GM18526 (cell line): ENCODE results near the gene SLC22A31.

Source experiments
- POLR2A ChIP-seq: IDR thresholded peaks from 3 replicates; pipeline ENCODE4 v1.6.1; 2011; ENCODE audit not compliant: insufficient read length; ENCODE audit errors: extremely low read depth

The SLC22A31 gene

DNA sequence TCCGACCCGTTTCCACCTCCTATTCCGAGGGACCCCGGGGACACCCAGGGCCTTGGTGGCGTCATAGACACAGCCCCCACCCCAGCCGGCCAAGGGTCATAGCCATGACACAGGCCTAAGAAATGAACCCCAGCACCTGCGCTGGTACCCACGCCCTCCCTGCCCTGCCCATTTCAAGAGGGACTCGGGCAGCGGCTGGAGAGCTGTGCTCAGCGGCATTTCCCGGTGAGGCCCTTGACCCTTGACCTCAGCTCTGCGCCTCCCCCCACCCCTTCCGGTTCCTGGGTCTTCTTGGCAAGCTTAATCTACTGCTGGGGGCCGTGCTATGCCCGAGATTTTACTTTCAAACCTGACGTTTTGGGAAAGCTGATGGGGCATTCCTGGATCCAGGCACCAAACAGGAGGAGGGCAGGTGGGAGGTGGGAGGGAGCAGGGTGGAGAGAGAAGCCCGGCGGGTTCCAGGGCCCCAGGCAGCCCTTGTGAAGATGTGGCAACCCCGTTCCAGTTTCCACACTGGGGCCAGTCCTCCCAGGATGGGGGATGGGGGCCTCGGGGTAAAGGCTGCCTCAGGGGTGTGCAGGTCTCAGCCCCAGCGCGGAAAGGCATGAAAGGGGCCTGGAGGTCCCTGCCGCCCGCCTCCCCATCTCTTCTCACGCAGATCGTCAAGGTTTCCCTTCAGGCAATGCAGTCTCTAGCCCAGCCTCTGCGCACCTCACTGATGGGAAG lies at the start of gene SLC22A31:
TSS of gene SLC22A31 (minus strand) at position 414 of the 726 bp plus-strand sequence. CDS start at position 378, 36 bp downstream.
- no peak for TF ChIP-seq POLR2A

DNA sequence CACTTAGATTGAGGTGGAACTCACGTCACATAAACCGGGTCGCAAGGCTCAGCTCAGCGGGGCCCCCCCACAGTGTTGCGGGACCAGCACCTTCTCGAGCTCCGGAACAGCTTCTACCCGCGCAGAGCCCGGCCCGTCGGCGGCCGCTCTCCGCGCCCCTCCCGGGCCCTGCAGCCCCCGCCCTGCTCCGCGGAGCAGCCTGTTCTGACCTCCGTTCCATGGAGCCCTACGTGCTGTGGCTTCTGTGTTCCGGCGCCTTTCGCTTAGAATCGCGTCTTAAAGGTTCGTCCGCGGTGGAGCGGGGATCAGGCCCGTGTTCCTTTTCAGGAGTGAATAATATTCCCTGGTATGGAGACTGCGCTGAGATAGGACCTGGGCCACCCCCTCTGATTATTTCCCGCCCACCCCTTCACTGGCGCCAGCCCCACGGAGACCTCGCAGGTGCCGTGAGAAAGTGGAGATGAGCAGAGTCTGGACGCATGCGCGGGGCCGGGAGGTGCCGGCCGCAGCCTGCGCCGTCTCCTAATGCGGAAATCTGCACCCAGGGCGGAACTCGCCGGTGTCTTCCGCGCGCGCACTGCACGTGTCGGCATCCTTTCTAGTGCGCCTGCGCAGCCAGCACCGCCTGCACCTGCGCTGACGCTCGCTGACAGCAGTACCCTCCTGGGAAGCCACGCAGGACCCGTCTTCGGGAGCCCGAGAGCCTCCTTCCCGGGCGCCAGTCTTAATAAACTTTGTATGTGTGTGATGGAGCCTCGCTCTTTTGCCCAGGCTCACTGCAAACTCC lies 48.1 kb upstream of the SLC22A31 start:
- TF ChIP-seq POLR2A, result no peak

DNA sequence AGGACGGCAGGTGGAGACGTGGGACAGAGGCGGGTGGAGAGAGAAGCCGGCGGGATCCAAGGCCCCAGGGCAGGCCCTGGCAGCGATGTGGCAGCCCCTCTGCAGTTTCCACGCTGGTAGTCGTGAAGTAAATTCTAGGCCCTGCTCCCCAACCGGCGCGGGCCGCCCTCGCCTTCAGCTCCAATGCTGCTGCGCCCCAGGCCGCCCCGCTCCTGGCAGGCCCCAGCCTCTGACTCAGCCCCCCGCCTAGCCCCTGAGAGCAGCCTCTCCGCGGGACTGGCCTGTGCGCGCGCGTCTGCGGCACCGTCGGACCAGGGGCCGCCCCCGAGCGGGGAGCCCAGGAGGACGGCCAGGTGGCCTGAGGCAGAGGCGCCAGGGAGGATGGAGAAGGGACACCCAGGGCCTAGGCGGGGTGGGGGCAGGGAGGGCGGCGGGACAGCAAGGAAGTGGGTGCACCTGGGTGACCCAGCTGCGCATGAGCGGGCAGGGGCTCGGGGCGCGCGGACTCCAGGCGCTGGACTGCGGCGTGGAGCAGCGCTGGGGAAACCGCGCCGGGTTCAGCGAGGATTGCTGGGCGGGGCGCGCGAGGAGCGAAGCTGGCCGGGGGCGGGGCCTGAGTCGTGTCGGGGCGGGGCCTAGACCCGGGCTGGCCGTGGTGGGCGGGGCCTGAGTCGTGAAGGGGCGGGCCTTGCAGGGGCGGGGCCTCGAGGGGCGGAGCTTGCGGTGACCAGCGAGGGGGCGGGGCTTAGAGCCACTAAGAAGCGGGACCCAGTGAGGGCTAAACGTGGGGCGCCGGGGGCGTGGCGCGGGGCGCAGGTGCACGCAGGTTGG lies 46.8 kb upstream of the SLC22A31 start:
- TF ChIP-seq POLR2A, result no peak

DNA sequence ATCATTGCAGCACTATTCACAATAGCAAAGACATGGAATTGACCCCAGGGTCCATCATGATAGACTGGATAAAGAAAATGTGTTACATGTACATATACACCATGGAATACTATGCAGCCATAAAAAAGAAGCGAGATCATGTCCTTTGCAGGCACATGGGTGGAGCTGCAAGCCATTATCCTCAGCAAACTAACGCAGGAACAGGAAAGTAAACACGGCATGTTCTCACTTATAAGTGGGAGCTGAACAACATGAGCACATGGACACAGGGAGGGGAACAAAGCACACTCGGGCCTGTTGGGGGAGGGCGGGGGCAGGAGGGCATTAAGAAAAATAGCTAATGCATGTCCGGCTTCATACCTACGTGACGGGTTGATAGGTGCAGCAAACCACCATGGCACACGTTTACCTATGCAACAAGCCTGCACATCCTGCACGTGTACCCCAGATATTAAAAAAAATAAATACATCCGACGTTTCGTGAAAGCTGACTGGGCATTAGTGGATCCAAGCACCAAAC lies 46.1 kb upstream of the SLC22A31 start:
- TF ChIP-seq POLR2A, result no peak

DNA sequence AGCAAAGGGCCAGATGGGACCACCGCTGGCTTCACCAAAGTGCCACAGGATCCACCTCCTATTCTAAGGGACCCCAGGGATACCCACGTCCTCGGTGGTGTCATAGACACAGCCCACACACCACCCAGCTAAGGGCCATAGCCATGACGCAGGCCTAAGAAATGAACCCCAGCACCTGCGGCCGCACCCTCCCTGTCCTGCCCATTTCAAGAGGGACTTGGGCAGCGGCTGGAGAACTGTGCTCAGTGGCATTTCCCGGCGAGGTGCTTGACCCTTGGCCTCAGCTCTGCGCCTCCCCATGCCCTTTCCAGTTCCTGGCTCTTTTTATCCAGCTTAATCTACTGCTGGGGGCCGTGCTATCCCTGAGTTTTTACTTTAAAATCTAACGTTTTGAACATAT lies 44.4 kb upstream of the SLC22A31 start:
- TF ChIP-seq POLR2A, result no peak

DNA sequence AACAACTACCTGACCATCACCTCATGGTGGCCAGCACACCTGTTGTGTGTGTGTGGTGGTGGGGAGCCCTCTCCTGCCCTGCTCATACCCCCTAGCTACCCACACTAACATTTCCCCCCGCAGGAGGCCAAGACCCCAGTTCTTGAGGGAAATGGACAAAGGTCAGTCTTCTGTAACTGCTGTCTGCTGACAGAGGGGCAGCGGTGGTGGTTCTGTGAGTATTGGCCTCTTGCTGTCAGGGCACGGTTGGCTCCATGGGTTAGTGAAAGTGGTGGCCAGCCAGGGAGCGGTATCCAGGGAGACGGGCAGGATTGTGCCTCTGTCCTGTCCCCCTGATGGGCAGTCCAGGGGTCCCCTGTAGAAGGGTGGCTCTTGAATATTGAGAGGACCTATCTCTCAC lies 43.3 kb upstream of the SLC22A31 start:
- no peak for TF ChIP-seq POLR2A

DNA sequence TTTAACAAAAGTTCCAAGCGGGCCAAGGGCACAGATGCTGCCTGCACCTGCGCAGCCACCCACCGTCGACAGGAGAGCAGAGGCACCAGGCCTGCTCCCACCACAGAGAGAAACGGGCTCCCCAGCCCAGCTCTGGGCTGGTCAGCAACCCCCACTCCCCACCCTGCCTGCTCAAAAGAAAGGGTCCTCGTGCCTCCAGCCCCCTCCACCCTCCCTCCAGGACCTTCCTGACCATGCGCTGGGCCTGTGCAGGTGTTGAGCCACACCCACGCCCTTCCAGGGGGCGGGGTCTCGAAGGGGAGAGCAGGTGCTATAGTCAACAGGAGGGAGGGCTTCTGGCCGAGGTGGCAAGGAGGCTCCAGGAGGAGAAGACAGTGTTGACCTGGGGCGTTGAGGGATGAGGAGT lies 42.5 kb upstream of the SLC22A31 start:
- TF ChIP-seq POLR2A, result no peak

DNA sequence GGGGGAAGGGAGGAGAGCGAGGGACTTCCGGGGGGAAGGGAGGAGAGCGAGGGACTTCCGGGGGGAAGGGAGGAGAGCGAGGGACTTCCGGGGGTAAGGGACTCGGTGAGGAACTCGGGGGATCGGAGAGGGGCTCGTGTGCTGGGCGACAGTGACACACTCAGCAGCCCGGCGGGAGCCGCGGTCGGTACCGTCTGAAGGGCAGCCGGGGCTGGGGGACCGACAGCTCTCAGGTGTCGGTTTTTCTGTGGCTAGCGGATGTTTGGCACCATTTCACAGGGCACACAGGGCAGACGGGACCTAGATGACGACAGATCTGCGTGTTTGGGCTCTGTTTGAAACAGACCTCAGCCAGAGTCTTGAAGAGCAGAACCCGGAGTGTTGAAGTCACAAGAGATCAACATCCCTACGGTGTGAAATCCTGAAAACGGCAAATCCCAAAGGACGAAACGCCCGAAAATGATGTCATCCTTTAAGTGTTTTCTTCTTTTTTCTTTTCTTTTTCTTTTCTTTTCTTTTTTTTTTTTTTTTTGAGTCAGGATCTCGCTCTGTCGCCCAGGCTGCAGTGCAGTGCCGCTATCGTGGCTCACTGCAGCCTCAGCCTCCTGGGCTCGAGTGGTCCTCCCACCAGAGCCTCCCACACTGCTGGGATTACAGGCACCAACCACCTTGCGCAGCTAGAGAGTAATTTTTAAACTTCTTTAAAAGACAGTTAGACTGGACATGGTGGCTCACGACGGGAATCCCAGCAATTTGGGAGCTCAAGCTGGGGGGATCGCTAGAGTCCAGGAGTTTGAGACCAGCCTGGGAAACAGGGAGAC lies 41.1 kb upstream of the SLC22A31 start:
- peak; percentile 95 for TF ChIP-seq POLR2A

DNA sequence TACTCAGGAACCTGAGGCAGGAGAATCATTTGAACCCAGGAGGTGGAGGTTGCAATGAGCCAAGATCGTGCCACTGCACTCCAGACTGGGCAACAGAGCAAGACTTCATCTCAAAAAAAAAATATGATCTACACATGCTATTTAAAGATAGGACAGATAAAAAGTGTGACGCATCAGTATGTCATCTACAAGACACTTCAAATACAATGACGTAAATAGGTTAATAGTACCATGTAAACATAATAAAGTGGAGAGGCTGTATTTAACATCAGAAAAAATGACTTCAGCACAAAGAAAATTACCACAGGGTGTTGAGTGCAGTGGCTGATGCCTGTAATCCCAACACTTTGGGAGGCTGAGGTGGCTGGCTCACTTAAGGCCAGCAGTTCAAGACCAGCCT lies 37.4 kb upstream of the SLC22A31 start:
- no peak for TF ChIP-seq POLR2A

DNA sequence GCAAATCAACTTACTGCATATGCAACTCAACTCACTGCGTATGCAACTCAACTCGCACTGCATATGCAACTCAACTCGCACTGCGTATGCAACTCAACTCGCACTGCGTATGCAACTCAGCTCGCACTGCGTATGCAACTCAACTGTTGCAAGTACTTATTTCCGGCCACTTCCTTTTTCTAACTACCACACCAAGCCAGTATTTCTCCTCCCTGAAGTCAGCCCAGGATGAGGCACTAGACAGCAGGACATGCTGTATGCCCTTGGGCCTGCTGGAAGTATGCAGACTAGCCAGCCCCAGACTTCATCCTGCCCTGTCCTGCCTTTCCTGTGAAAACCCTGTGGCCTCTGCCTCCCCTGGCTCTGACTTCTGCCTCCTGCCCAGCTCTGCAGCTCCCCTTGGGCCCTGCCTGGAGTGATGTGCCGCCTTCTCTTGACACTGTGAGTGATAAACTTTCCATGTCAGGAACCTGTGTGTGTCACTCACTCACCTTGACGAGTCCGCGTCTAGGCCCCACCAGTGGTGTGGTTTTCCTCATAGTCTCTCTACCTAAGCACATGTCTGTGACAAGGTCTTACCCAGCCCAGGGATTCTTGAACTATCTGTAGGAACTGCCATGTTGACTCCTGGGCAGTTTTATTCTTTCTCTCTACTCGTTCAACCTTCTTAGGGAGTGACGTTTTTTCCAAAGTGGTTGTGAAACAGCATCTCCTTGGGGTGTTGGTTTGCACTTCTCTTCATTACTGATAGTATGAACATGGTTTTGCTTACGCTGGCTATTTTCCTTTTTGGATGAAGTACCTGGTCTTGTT lies 33.5 kb upstream of the SLC22A31 start:
- no peak for TF ChIP-seq POLR2A

DNA sequence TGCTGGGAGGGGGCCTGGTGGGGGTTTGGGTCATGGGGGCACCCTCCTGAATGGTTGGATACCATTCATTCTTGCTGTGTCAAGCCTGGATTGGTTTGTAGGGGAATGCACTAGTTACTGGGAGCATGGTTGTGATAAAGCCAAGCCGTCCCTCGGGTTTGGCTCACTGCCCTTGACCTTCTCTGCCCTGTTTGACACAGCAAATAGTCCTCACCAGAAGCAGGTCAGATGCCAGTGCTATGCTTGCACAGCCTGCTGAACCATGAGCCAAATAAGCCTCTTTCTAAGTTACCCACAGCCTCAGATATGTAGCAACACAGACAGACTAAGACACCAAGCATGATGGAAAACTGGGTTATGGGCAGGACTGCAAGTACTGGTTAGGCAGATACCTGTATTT lies 31.8 kb upstream of the SLC22A31 start:
- no peak for TF ChIP-seq POLR2A

DNA sequence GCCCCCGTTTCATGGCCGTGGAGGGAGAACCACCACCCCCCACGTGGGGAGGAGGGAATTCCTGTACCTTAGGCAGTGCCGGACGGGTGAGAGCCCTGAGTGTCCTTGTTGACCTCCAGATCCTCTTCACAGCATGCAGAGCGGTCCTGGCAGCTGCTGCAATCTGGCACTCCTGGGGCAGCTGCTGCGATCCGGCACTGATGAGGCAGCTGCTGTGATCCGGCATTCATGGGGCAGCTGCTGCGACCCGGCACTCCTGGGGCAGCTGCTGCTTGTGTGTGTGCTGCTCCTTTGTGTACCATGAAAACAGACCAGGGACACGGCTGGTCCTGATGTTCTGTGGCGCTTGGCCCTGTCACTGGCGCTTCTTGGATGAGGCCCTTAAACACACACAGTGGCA lies 29.9 kb upstream of the SLC22A31 start:
- TF ChIP-seq POLR2A, result no peak

DNA sequence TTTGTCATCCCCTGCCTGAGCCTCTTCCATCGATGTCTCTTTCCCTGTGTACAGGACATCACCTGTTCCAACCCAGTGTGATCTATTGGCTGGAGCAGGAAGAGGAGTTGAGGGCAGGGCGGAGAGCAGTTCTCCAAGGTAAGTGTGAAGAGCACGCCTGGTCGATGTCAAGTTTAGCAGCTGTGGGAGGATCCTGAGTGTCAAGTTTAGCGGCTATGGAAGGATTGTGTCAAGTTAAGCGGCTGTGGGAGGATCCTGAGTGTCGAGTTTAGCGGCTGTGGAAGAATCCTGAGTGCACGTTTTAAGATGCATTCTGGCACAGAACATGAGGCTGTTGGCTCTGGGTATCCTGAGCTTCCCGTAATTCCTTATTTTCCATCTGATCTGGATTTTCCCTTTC lies 24.3 kb upstream of the SLC22A31 start:
- TF ChIP-seq POLR2A, result no peak

DNA sequence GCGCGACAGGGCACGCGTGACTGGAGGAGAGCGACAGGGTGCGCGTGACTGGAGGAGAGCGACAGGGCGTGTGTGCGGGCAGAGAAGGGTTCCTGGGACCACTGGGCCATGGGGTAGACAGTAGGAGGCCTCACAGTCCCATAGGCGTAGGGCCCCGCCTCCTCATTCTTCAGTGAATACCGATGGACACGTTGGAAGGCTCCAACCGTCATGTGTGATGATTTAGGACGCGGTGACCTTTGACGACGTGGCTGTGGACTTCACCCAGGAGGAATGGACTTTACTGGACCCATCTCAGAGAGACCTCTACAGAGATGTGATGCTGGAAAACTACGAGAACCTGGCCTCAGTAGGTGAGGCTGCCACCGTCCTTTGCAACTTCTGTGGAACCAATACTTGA lies 22.6 kb upstream of the SLC22A31 start:
- TF ChIP-seq POLR2A, result no peak

DNA sequence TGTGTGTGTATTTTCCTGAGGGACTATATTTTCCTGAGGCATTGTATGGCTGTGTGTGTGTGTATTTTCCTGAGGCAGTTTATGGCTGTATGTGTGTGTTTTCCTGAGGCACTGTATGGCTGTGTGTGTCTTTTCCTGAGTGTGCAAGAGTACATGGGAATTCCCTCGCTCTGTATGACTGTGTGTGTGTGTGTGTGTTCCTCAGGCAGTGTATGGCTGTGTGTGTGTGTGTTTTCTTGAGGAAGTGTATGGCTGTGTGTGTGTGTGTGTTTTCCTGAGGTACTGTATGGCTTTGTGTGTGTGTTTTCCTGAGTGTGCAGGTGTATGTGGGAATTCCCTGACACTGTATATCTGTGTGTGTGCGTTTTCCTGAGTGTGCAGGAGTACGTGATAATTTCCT lies 21.3 kb upstream of the SLC22A31 start:
- no peak for TF ChIP-seq POLR2A
